ENCODE results near the gene ADK.
"Not testable (repeated sequence)": the region's sequence is repeated elsewhere in the genome, so short reads cannot be mapped to it uniquely, and the experiment has no call there.

Gene ADK

DNA sequence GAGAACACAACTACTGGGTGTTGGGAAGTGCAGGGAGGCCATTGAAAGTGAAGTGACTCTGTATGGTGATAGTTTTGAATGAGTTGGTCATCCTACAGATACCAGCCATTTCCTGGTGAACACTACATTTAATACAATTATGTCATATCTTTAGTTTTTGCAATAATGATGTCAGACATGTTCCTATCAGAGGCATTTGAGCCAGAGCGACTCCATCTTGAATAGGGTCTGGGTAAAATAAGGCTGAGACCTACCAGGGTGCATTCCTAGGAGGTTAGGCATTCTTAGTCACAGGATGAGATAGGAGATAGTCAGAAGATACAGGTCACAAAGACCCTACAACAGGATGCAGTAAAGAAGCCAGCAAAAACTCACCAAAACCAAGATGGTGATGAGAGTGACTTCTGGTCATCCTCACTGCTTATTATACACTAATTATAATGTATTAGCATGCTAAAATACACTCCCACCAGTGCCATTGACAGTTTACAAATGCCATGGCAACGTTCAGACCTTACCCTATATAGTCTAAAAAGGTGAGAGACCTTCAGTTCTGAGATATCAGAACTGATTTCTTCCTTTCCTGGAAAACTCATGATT lies 28.2 kb downstream of the ADK start:
- Histone ChIP-seq H3K36me3 (ENCODE audit: insufficient read depth, low read length) (no peaks in the 10 kb centered on the region), H3K27me3 (ENCODE audit: insufficient read depth, low read length, poor library complexity, severe bottlenecking) (no peaks in the 10 kb centered on the region), H3F3A (ENCODE audit: low read depth) (0 out of 2 replicates have a peak, but pooled peaks cover 8% of the 10 kb centered on the region), H4K20me1 (ENCODE audit: insufficient read depth, low read length, poor library complexity, severe bottlenecking) (no peaks in the 10 kb centered on the region), H3K9ac (ENCODE audit: low read depth, low read length, poor library complexity, severe bottlenecking) (no peak overlapping the region), H2AFZ (ENCODE audit: low read length) (no peak overlapping the region), H3K79me2 (ENCODE audit: insufficient read depth, low read length) (peaks cover 52% of the 10 kb centered on the region), H3K4me2 (ENCODE audit: low read depth, low read length, poor library complexity, severe bottlenecking) (peak overlapping the region; percentile 47), H3K9me3 (ENCODE audit: insufficient read depth, low read depth, low read length) (no peaks in the 10 kb centered on the region), H3K4me3 (ENCODE audit: low read length, poor library complexity, severe bottlenecking) (peak overlapping the region; percentile 39), H3K9me2 (replicated peaks; ENCODE audit: low read depth, low read length) (no peaks in the 10 kb centered on the region), H3K4me1 (ENCODE audit: insufficient read depth, low read length, poor library complexity, severe bottlenecking) (peaks cover 48% of the 10 kb centered on the region)
- TF ChIP-seq, protein P1, sequence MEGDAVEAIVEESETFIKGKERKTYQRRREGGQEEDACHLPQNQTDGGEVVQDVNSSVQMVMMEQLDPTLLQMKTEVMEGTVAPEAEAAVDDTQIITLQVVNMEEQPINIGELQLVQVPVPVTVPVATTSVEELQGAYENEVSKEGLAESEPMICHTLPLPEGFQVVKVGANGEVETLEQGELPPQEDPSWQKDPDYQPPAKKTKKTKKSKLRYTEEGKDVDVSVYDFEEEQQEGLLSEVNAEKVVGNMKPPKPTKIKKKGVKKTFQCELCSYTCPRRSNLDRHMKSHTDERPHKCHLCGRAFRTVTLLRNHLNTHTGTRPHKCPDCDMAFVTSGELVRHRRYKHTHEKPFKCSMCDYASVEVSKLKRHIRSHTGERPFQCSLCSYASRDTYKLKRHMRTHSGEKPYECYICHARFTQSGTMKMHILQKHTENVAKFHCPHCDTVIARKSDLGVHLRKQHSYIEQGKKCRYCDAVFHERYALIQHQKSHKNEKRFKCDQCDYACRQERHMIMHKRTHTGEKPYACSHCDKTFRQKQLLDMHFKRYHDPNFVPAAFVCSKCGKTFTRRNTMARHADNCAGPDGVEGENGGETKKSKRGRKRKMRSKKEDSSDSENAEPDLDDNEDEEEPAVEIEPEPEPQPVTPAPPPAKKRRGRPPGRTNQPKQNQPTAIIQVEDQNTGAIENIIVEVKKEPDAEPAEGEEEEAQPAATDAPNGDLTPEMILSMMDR (conservative IDR thresholded peaks at IDR 0.05; ENCODE audit: low read length), result no peak
- TF ChIP-seq EZH2phosphoT487 (IDR thresholded peaks at IDR 0.05; ENCODE audit: borderline replicate concordance), result no peak

DNA sequence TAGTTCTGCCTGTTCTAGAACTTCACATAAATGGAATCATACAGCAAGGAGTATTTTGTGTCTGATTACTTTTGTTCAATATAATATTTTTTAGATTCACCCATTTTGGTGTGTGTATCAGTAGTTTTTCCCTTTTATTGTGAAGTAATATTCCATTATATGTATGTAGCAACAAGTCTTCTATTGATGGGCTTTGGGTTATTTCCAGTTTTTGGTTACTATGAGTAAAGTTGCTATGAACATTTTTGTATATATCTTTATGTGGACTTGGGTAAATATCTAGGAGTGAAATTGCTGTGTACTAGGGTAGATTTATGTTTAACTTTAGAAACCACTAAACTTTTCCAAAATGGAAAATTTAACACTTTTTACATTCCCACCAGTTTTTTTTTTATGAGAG lies 35.7 kb downstream of the ADK start:
- Histone ChIP-seq H3K36me3 (ENCODE audit: insufficient read depth, low read length) (no peaks in the 10 kb centered on the region), H3K4me2 (ENCODE audit: low read depth, low read length, poor library complexity, severe bottlenecking) (no peak overlapping the region), H3K4me1 (ENCODE audit: insufficient read depth, low read length, poor library complexity, severe bottlenecking) (peaks cover 27% of the 10 kb centered on the region), H3K79me2 (ENCODE audit: insufficient read depth, low read length) (peaks cover 76% of the 10 kb centered on the region), H2AFZ (ENCODE audit: low read length) (no peak overlapping the region), H3K9ac (ENCODE audit: low read depth, low read length, poor library complexity, severe bottlenecking) (no peak overlapping the region), H4K20me1 (ENCODE audit: insufficient read depth, low read length, poor library complexity, severe bottlenecking) (no peaks in the 10 kb centered on the region), H3K4me3 (ENCODE audit: low read length, poor library complexity, severe bottlenecking) (no peak overlapping the region), H3K27me3 (ENCODE audit: insufficient read depth, low read length, poor library complexity, severe bottlenecking) (no peaks in the 10 kb centered on the region), H3F3A (ENCODE audit: low read depth) (no peaks in the 10 kb centered on the region), H3K9me3 (ENCODE audit: insufficient read depth, low read depth, low read length) (no peaks in the 10 kb centered on the region), H3K9me2 (replicated peaks; ENCODE audit: low read depth, low read length) (no peaks in the 10 kb centered on the region)
- TF ChIP-seq EZH2phosphoT487 (IDR thresholded peaks at IDR 0.05; ENCODE audit: borderline replicate concordance), result no peak
- TF ChIP-seq, protein P1 (conservative IDR thresholded peaks at IDR 0.05; ENCODE audit: low read length), result no peak

DNA sequence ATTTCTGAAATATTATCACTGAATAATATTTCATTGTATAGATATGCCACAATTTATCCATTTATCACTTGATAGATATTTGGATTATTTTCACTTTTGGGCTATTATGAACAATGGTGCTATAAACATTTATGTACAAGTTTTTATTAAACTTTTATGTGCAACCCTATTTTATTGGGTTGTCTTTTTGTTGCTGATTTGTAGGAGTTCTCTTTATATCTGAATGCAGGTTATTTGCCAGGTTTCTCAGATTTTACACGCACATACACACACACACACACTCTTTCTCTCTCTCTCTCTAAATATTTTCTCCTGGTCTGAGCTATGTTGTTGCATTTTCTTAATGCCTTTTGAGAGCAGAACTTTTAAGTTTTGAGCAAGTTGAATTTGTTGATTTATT lies 36.2 kb downstream of the ADK start:
- no peaks in the 10 kb centered on the region for H4K20me1 ChIP-seq (ENCODE audit: insufficient read depth, low read length, poor library complexity, severe bottlenecking)
- H3F3A ChIP-seq (ENCODE audit: low read depth), result no peaks in the 10 kb centered on the region
- no peaks in the 10 kb centered on the region for H3K27me3 ChIP-seq (ENCODE audit: insufficient read depth, low read length, poor library complexity, severe bottlenecking)
- H3K79me2 ChIP-seq (ENCODE audit: insufficient read depth, low read length), result peaks cover 77% of the 10 kb centered on the region
- no peaks in the 10 kb centered on the region for H3K36me3 ChIP-seq (ENCODE audit: insufficient read depth, low read length)
- TF ChIP-seq, protein P1 (conservative IDR thresholded peaks at IDR 0.05; ENCODE audit: low read length), result no peak
- no peak for TF ChIP-seq EZH2phosphoT487 (IDR thresholded peaks at IDR 0.05; ENCODE audit: borderline replicate concordance)
- H3K4me3 ChIP-seq (ENCODE audit: low read length, poor library complexity, severe bottlenecking), result no peak overlapping the region
- H3K9ac ChIP-seq (ENCODE audit: low read depth, low read length, poor library complexity, severe bottlenecking), result no peak overlapping the region
- H2AFZ ChIP-seq (ENCODE audit: low read length), result no peak overlapping the region
- peak overlapping the region; percentile 1 for H3K4me2 ChIP-seq (ENCODE audit: low read depth, low read length, poor library complexity, severe bottlenecking)
- H3K4me1 ChIP-seq (ENCODE audit: insufficient read depth, low read length, poor library complexity, severe bottlenecking), result peaks cover 24% of the 10 kb centered on the region
- H3K9me3 ChIP-seq (ENCODE audit: insufficient read depth, low read depth, low read length), result no peaks in the 10 kb centered on the region
- H3K9me2 ChIP-seq (replicated peaks; ENCODE audit: low read depth, low read length), result no peaks in the 10 kb centered on the region

DNA sequence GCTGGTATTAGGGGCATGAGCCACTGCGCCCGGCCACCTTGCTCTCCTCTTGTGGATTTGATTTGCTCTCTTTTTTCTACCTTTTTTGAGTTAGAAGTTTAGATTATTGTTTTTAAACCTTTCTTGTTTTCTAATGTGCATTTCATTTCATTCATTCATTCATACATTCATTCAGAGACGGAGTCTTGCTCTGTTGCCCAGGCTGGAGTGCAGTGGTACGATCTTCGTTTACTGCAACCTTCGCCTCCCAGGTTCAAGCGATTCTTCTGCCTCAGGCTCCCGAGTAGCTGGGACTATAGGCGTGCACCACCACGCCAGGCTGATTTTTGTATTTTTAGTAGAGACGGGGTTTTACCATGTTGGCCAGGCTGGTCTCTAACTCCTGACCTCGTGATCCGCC lies 37.6 kb downstream of the ADK start:
- H4K20me1 ChIP-seq (ENCODE audit: insufficient read depth, low read length, poor library complexity, severe bottlenecking); H3F3A ChIP-seq (ENCODE audit: low read depth); H3K27me3 ChIP-seq (ENCODE audit: insufficient read depth, low read length, poor library complexity, severe bottlenecking); H3K9me3 ChIP-seq (ENCODE audit: insufficient read depth, low read depth, low read length); H3K36me3 ChIP-seq (ENCODE audit: insufficient read depth, low read length); H2AFZ ChIP-seq (ENCODE audit: low read length); H3K4me3 ChIP-seq (ENCODE audit: low read length, poor library complexity, severe bottlenecking); H3K9ac ChIP-seq (ENCODE audit: low read depth, low read length, poor library complexity, severe bottlenecking); H3K4me2 ChIP-seq (ENCODE audit: low read depth, low read length, poor library complexity, severe bottlenecking); H3K9me2 ChIP-seq (replicated peaks; ENCODE audit: low read depth, low read length): not testable (repeated sequence)
- peaks cover 24% of the 10 kb centered on the region for H3K4me1 ChIP-seq (ENCODE audit: insufficient read depth, low read length, poor library complexity, severe bottlenecking)
- peaks cover 77% of the 10 kb centered on the region for H3K79me2 ChIP-seq (ENCODE audit: insufficient read depth, low read length)

Data from Loucy (cell line).